ENCODE measurements around the gene NIPAL1. TPM values are rescaled to one million over a fixed set of nuclear protein-coding genes. Genes with fewer than 3 reads are reported as not detected.
A peak's percentile ranks its signal among the peaks of the same experiment; 100 is the strongest.
"Not testable (repeated sequence)": the region's sequence is repeated elsewhere in the genome, so short reads cannot be mapped to it uniquely, and the experiment has no call there.

NIPAL1 gene
- total RNA-seq, result 1 to 10 TPM; 2.2 to 2.5 TPM
- 1 to 10 TPM in 1 of 3 donors, under 1 TPM in 1, not detected in 1; 0.13 to 1.2 TPM for polyA plus RNA-seq
- total RNA-seq, result 0.22 to 15.0 (median 1.1) reads per million in 6 experiments

- no peaks in the 10 kb centered on the region for H3K9me3 Mint-ChIP-seq
- no peaks in the 10 kb centered on the region for H3K36me3 Mint-ChIP-seq
- POLR2A ChIA-PET, result no interaction called here
- H3K27me3 Mint-ChIP-seq, result peaks cover 0 to 18% (median 5%) of the 10 kb centered on the region in 5 donors
- ATAC-seq, result peak; percentile 91 to 93
- H3K4me1 Mint-ChIP-seq, result peaks cover 3 to 13% (median 9%) of the 10 kb centered on the region in 4 donors
- peak within 1 kb of the TSS in 4 of 10 donors; percentile 22 to 66 (median 40) for H3K27ac Mint-ChIP-seq
- DNase-seq, result peak; percentile 46 to 82 (median 72)
- H3K4me3 Mint-ChIP-seq, result peak within 1 kb of the TSS; percentile 80 to 90 (median 87)
These were observed at the start of gene NIPAL1, which contains the start of gene CNGA1 for GRCh38 chr4:48016141-48017107. NIPAL1 (plus strand) TSS chr4:48016772; CDS start chr4:48016840, 68 bp downstream. CNGA1 (minus strand) TSS chr4:48016681; CDS start chr4:47952689, 63,992 bp downstream.

DNA sequence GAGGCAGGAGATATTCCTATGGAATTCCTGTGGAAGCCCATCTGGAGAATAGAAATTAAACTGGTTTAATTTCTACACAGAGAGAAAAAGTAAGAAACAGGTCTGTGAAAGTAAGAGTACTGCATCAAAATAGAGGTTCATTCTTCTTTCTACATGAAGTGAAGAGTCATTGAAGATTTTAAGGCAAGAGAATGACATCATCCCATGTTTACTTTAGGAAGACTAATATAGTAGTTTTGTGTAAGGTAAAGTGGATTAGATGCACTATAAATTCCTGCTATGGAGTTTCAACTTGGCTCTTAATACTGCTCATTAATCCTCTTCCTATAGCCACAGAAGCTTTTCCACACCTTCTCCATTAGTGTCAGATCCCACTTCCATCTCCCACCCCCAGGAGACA is 47.7 kb upstream of the NIPAL1 start:
- no peak overlapping the region for H3K27ac Mint-ChIP-seq
- POLR2A ChIA-PET, result no interaction called here
- H3K27me3 Mint-ChIP-seq, result peaks cover 0 to 12% (median 7%) of the 10 kb centered on the region in 5 donors
- no peaks in the 10 kb centered on the region for H3K4me1 Mint-ChIP-seq
- DNase-seq (no peak), ATAC-seq (no peak)
- H3K9me3 Mint-ChIP-seq, result peaks cover 0 to 5% (median 0%) of the 10 kb centered on the region in 9 donors
- peaks cover 0 to 4% (median 0%) of the 10 kb centered on the region in 3 donors for H3K36me3 Mint-ChIP-seq
- no peak overlapping the region for H3K4me3 Mint-ChIP-seq

GRCh38 chr4:47972181-47972580 is 44.4 kb upstream of the NIPAL1 start:
- Mint-ChIP-seq H3K9me3 (peaks cover 0 to 5% (median 0%) of the 10 kb centered on the region in 9 donors), H3K27ac (no peak overlapping the region), H3K4me1 (no peaks in the 10 kb centered on the region), H3K4me3 (no peak overlapping the region), H3K36me3 (peaks cover 0 to 1% (median 0%) of the 10 kb centered on the region in 3 donors), H3K27me3 (peaks cover 0 to 12% (median 6%) of the 10 kb centered on the region in 5 donors)
- ATAC-seq (no peak), DNase-seq (no peak)
- POLR2A ChIA-PET, result no interaction called here

- peaks cover 0 to 12% (median 4%) of the 10 kb centered on the region in 5 donors for H3K27me3 Mint-ChIP-seq
- peaks cover 0 to 5% (median 0%) of the 10 kb centered on the region in 9 donors for H3K9me3 Mint-ChIP-seq
These were observed 43.9 kb upstream of the NIPAL1 start for GRCh38 chr4:47972721-47973120.

DNA sequence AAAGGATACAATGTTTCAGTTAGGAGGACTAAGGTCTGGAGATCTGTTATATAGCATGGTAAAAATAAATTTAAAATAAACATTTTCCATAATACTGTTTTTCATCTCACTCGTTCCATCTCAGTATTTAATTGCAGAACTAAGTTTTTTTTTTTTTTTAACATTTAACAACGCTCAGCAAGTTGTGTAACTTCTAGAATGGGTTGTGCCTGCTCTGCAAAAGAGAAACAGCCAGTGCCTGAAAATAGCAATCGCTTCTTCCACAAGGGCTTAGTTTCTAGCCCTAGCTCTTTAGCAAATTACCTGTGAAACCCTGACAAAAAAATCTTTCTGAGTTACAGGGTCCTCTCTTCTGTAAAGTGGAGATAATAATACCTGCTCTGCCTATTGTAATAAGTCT is 42.0 kb upstream of the NIPAL1 start:
- ATAC-seq (no peak), DNase-seq (no peak)
- no peak overlapping the region for H3K4me3 Mint-ChIP-seq
- POLR2A ChIA-PET, result no interaction called here
- peaks cover 0 to 10% (median 4%) of the 10 kb centered on the region in 5 donors for H3K27me3 Mint-ChIP-seq
- H3K4me1 Mint-ChIP-seq, result no peaks in the 10 kb centered on the region
- H3K9me3 Mint-ChIP-seq, result peaks cover 0 to 5% (median 0%) of the 10 kb centered on the region in 9 donors
- no peaks in the 10 kb centered on the region for H3K36me3 Mint-ChIP-seq
- no peak overlapping the region for H3K27ac Mint-ChIP-seq

More at GRCh38 chr4:47972721-47973120, 43.9 kb upstream of the NIPAL1 start:
- ATAC-seq (no peak), DNase-seq (no peak)
- POLR2A ChIA-PET, result no interaction called here
- no peak overlapping the region for H3K4me3 Mint-ChIP-seq
- H3K4me1 Mint-ChIP-seq, result no peaks in the 10 kb centered on the region
- H3K27ac Mint-ChIP-seq, result no peak overlapping the region
- no peaks in the 10 kb centered on the region for H3K36me3 Mint-ChIP-seq

DNA sequence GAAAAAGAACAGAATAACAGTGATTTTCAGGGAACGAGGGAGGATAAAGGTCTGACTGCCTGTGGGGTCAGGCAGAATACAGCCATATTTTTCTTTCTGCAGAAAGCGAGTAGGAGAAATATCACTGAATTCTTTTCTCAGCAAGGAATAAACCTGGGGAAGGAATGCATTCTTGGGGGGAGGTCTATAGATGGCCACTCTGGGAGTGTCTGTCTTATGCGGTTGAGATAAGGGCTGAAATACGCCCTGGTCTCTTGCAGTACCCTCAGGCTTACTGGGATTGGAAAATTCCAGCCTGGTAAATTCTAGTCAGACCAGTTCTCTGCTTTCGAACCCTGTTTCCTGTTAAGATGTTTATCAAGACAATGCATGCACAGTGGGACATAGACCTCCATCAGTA is 26.4 kb upstream of the NIPAL1 start:
- no peak for DNase-seq
- POLR2A ChIA-PET, result no interaction called here
- Mint-ChIP-seq H3K4me1 (peaks cover 13 to 24% (median 22%) of the 10 kb centered on the region in 4 donors), H3K36me3 (peaks cover 0 to 24% (median 12%) of the 10 kb centered on the region in 3 donors), H3K27ac (no peak overlapping the region), H3K27me3 (peaks cover 0 to 14% (median 0%) of the 10 kb centered on the region in 5 donors), H3K9me3 (peaks cover 0 to 40% (median 18%) of the 10 kb centered on the region in 9 donors), H3K4me3 (no peak overlapping the region)
- ATAC-seq, result no peak

- H3K4me3 Mint-ChIP-seq, ATAC-seq, H3K27me3 Mint-ChIP-seq, POLR2A ChIA-PET, DNase-seq, H3K27ac Mint-ChIP-seq: not testable (repeated sequence)
- peaks cover 0 to 40% (median 18%) of the 10 kb centered on the region in 9 donors for H3K9me3 Mint-ChIP-seq
- H3K4me1 Mint-ChIP-seq, result peaks cover 16 to 24% (median 22%) of the 10 kb centered on the region in 4 donors
- peaks cover 0 to 21% (median 17%) of the 10 kb centered on the region in 3 donors for H3K36me3 Mint-ChIP-seq
These were observed 24.1 kb upstream of the NIPAL1 start for GRCh38 chr4:47992475-47992874.

DNA sequence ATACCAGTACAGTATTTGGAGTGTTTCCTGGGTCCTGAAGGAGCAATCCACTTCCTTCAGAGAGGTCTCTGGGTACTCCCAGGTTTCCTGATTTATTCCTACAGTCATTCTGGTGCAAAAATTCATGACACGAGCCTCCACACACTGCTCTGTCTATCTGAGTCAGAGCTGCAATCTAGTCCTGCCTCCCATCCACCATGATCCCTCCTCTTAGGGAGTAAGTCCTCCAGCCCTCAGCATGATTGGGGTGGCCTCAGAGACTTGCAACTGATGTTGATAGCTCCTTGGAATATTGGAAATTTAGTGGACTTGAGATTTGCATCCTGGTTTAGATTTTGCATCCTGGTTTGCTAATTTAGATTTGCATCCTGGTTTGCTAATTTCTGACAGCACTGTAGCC is 20.6 kb upstream of the NIPAL1 start:
- H3K27ac Mint-ChIP-seq, result no peak overlapping the region
- ATAC-seq (no peak), DNase-seq (no peak)
- peaks cover 16 to 24% (median 22%) of the 10 kb centered on the region in 4 donors for H3K4me1 Mint-ChIP-seq
- POLR2A ChIA-PET, result no interaction called here
- H3K4me3 Mint-ChIP-seq, result no peak overlapping the region
- no peaks in the 10 kb centered on the region for H3K27me3 Mint-ChIP-seq
- H3K9me3 Mint-ChIP-seq, result peaks cover 0 to 29% (median 11%) of the 10 kb centered on the region in 9 donors
- peaks cover 0 to 15% (median 11%) of the 10 kb centered on the region in 3 donors for H3K36me3 Mint-ChIP-seq

- H3K9me3 Mint-ChIP-seq, result peaks cover 0 to 28% (median 6%) of the 10 kb centered on the region in 9 donors
- no peak overlapping the region for H3K27ac Mint-ChIP-seq
These were observed 14.3 kb upstream of the NIPAL1 start for GRCh38 chr4:48002267-48002666.

GRCh38 chr4:48003568-48003967 is 13.0 kb upstream of the NIPAL1 start:
- ATAC-seq, H3K27me3 Mint-ChIP-seq, H3K4me1 Mint-ChIP-seq, H3K27ac Mint-ChIP-seq, H3K4me3 Mint-ChIP-seq, POLR2A ChIA-PET: not testable (repeated sequence)
- Mint-ChIP-seq H3K36me3 (peaks cover 0 to 14% (median 2%) of the 10 kb centered on the region in 3 donors), H3K9me3 (peaks cover 0 to 30% (median 8%) of the 10 kb centered on the region in 9 donors)
- peak in 3 of 10 donors; percentile 4 to 14 (median 9) for DNase-seq

More at GRCh38 chr4:48002267-48002666, 14.3 kb upstream of the NIPAL1 start:
- H3K27me3 Mint-ChIP-seq, result no peaks in the 10 kb centered on the region
- H3K36me3 Mint-ChIP-seq, result peaks cover 2 to 16% (median 5%) of the 10 kb centered on the region in 3 donors
- DNase-seq (no peak), ATAC-seq (no peak)
- no peak overlapping the region for H3K4me3 Mint-ChIP-seq
- H3K4me1 Mint-ChIP-seq, result peaks cover 0 to 3% (median 0%) of the 10 kb centered on the region in 4 donors
- POLR2A ChIA-PET, result no interaction called here

DNA sequence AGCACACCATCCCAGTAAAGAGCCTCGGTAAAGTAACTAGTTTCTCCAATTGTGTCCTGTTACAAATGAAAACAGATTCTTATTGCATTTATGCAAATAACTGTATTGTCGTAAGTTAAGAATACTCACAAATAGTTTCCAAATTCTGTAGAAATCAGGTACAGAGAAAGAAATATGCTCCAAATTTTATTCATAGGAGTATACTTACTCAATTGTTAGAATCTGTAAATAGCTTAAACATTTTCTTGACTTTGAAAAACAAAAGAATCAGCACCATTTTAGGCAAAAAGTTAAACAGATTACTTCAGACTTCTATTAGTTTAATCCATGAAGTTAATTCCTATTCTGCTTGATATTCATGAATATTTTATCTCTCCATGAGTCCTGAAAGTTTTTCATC is 10.8 kb upstream of the NIPAL1 start:
- POLR2A ChIA-PET, result no interaction called here
- ATAC-seq (no peak), DNase-seq (no peak)
- H3K9me3 Mint-ChIP-seq, result peaks cover 0 to 24% (median 5%) of the 10 kb centered on the region in 9 donors
- peaks cover 0 to 9% (median 2%) of the 10 kb centered on the region in 3 donors for H3K36me3 Mint-ChIP-seq
- H3K4me1 Mint-ChIP-seq, result peaks cover 0 to 3% (median 0%) of the 10 kb centered on the region in 4 donors
- H3K27ac Mint-ChIP-seq, result no peak overlapping the region
- no peak overlapping the region for H3K4me3 Mint-ChIP-seq
- H3K27me3 Mint-ChIP-seq, result peaks cover 0 to 6% (median 4%) of the 10 kb centered on the region in 5 donors

DNA sequence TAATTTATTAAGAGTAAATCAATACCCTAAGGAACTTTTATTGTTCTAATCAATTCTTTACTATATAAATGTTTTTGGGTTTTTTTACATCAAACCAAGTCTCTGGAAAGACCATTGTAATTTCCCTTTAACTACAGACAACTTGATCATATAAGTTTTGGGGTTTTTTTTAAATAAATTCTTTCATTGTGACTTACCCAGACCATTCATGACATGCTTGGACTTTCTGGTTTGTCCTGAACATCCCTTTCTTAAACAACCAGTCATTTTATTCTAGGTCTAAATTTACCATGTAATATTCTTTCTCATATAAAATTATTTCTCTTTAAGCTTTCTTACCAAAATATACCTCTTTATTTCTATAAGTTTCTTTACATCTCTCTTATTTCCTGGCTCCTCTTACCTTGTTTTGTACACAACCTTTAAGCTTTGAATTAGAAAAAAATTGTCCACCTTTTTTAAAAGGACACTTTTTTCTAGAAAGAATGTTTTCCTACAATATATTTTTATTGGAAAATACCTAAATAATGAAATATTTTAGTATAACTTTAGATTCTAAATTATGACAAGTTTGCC is 8.5 kb upstream of the NIPAL1 start:
- peaks cover 0 to 24% (median 5%) of the 10 kb centered on the region in 9 donors for H3K9me3 Mint-ChIP-seq
- H3K36me3 Mint-ChIP-seq, result peaks cover 0 to 9% (median 2%) of the 10 kb centered on the region in 3 donors
- peaks cover 5 to 17% (median 7%) of the 10 kb centered on the region in 5 donors for H3K27me3 Mint-ChIP-seq
- POLR2A ChIA-PET, result no interaction called here
- H3K4me3 Mint-ChIP-seq, result no peak overlapping the region
- no peak for DNase-seq
- no peak overlapping the region for H3K27ac Mint-ChIP-seq
- peaks cover 0 to 3% (median 0%) of the 10 kb centered on the region in 4 donors for H3K4me1 Mint-ChIP-seq
- no peak for ATAC-seq

Data from naive thymus-derived CD8-positive, alpha-beta T cell (primary cell).